HuH-7 (cell line): ENCODE results near the gene MCF2.

Experiments
- DNase-seq: peaks from one replicate; pipeline ENCODE4 v3.0.0; 2011; ENCODE audit warnings: low spot score

MCF2 gene

DNA sequence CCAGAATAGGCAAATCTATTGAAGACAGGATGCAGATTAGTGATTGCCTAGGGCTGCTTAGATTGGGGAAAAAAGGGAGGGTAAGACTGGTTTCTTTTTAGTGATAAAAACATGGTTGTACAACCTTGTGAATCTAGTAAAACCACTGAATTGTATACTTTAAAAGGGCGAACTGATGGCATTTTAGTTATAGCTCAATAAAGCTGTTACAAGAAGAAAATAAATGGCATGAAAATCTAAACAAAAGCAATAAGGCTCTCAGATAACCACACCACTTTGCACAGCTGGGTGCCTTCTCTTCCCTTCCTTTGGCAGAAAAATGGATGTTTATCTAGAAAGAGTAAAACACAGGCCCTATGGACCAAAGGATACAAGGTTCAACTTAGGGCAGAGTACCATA lies 107.9 kb downstream of the MCF2 start:
- DNase-seq = no peak

GRCh38 chrX:139596068-139596467 lies 111.9 kb downstream of the MCF2 start:
- DNase-seq = no peak

DNA sequence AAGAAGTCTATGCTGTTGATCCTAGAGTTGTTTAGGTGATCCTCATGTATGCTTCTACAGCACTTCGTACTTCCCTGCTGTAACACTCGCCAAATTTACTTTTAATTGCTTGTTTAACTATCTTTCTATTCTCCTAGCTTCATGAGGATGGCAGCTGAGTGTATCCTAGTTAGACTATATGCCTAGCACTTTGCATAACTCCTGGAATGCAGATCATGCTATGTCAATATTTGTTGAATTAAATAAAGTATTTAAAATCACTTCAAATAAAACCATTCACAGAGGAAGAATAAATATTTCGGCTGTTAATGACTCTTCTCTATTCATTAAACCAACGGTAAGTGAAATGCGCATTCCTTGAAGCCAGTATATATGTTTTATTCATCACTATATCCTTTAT lies 122.4 kb downstream of the MCF2 start:
- DNase-seq = no peak

- no peak for DNase-seq
Observed at GRCh38 chrX:139581068-139581467, 126.9 kb downstream of the MCF2 start.

GRCh38 chrX:139566981-139567380 lies 141.0 kb downstream of the MCF2 start:
- no peak for DNase-seq

DNA sequence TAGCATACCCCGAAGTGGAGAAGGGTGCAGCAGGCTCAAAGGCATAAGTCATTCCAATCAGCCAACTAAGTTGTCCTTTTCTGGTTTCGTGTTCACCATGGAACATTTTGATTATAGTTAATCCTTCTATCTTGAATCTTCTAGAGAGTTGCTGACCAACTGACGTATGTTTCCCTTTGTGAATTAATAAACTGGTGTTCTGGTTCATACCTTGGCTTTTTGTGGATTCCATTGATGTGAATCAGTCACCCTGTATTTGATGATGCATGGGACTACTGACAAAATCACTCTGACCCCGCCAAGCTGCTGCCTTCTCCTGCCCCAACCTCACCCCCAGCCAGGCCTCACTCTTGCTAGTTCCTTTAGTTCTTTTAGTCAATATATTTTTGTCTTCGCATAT lies 144.7 kb downstream of the MCF2 start:
- no peak for DNase-seq

DNA sequence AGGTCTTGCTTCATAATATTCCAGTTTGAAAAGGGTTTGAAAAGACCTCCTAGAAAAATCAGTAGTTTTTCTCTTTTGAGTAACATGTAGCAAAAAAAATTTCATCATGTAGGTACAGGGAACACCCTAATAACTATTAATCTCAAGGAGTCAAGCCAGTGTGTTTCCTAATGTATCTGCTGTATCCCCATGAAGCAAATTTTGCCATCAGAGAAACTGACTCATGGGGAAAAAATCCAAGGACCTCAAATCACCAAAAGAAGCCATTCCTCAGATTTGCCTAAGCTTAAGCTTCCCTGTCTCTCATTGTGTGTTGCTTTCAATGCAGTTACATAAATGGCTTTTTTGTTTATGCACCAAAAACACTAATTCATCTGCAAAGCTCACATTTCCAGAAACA lies 147.7 kb downstream of the MCF2 start:
- DNase-seq = no peak

DNA sequence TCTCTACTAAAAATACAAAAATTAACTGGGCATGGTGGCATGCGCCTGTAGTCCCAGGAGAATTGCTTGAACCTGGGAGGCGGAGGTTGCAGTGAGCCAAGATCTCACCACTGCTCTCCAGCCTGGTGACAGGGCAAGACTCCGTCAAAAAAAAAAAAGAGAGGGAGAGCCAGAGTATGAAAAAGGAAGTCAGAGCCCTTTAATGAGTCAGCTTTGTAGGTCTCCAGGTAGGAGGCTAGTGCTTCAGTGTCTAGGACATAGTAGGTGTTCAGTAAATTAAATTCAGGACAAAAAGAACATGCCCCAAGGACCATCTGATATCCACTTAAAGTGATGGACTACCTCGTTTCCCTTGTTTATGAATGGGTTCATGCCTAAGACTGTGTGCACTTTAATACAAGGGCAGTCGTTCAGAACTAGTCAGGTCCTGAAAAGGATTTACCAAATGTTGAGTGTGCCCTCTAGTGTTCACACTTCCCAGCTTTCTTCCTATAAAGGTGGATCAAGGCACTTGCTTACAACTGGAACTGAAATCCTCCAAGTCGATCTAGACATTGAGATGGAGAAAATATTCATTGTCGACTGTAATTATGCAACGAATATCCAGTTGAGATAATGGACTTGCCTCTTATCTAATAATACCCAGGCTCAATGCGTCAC lies 148.5 kb downstream of the MCF2 start:
- peak; percentile 2 for DNase-seq

- DNase-seq = no peak
Observed at GRCh38 chrX:139554991-139555675, 152.8 kb downstream of the MCF2 start.

GRCh38 chrX:139554376-139554775 lies 153.6 kb downstream of the MCF2 start:
- DNase-seq = no peak

DNA sequence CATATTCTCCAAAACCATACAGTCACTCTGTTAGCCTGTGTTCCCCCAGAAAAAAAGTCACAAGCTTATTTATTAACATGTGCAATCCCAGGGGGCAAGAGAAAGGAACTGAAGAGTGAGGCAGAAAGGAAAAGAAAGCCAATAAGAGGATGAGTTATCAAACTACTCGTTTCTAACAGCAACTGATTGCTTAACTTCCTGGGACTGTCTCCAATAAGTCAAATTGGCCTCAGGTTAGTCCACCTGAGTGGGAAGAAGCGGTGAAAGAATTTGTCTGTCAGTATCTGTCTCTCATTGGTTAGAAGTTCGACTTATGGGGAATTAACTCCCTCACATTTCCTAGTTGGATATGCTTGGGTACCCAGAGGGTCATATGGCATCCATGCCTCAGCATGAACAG lies 163.4 kb downstream of the MCF2 start:
- DNase-seq = no peak

DNA sequence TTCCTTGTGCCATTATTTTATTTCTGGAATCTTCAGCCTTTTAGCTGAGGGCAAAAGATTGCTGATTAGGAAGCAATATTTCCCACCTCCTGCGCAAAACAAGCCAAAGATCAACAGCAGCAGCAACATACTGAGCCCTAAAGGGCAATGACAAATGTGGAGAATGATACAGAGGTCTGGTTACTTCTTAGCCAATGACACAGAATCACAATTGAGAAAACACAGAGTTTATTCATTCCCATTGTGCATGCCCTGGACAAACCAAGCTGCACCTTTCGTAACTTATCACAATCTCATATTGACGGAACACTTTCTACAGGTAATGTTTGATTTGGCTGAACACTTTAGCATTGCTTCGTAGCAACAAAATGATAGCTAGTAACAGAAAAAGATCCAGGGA lies 164.0 kb downstream of the MCF2 start:
- DNase-seq = no peak

DNA sequence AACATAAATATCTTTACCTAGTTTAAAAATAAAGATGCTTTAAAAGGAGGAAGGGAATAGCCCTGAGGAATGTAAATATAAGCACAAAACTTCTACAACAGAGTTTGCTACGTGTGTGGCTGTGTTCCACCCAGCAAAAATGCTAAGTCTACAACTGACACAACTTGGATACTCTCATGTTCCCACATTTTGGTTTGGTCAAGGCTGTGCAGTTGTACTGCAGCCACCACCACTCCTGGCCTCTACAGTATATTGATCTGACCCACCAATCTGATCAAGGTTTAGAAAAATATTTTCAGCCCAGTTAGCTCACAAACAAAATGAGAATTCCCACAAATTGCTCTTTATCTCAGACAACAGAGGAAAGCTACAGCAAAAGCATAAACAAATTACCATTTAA lies 165.3 kb downstream of the MCF2 start:
- DNase-seq = no peak

GRCh38 chrX:139538907-139539790 lies 168.8 kb downstream of the MCF2 start:
- no peak for DNase-seq

DNA sequence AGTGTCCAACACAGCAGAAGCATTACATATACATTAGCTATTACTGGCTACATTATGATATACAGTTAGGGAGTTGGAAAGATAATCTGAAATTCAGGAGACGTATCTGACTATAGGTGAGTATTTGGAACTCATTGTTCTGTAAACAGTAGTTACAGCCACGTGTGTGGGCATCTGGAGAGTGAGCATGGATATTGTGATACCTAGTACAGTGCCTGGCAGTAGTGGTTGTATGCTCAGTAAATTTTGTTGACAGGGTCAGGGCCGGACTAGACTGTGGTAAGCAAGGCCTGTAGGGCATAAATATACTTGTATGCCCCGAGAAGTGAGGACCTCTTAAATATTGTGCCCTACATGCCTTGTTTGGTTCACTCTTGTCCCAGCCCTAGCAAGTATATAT lies 174.5 kb downstream of the MCF2 start:
- DNase-seq = no peak

DNA sequence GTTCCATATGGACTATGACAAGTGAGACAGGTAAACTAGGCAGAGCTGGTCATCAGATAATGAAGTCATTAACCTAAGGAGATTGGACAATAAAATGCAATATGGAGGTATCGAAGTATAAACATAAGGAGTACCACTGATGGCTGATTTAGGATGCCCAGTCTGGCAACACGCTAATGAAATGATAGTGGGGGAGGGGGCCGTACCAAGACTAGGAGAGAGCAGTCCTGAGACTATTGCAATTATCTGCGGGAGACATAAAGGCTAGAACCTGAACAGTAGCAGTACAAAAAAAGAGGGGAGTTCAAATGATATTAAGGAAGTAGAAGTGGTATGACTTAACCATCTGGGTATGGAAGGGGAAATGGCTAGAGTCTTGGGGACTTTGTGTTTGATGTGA lies 175.1 kb downstream of the MCF2 start:
- DNase-seq = no peak
